Activated gamma-delta T cell (primary cell): ENCODE results near the gene TMEM201.
"Not testable (repeated sequence)": the region's sequence is repeated elsewhere in the genome, so short reads cannot be mapped to it uniquely, and the experiment has no call there.

Experiments used
- DNase-seq: peaks from one replicate; lab custom pipeline; 2025; lab: John Stamatoyannopoulos, UW
- total RNA-seq, 2 donors: gene quantifications; one replicate each; lab custom pipeline; 2026; lab: John Stamatoyannopoulos, UW

Gene TMEM201
- total RNA-seq, result 6.8 to 9.0 reads per million in 2 donors

GRCh38 chr1:9588551-9589143, at the start of gene TMEM201:
Gene TMEM201, plus strand, starts transcription at chr1:9588911. Its CDS starts 20 bp downstream, at chr1:9588931.
- peak; percentile 93 for DNase-seq

GRCh38 chr1:9539165-9539828, 49.4 kb upstream of the TMEM201 start, which contains the start of gene SLC25A33:
Gene SLC25A33, plus strand, starts transcription at chr1:9539465. Its CDS starts 227 bp downstream, at chr1:9539692.
- peak; percentile 91 for DNase-seq

GRCh38 chr1:9539829-9540550, 48.7 kb upstream of the TMEM201 start:
- peak; percentile 38 for DNase-seq

GRCh38 chr1:9542430-9542829, 46.3 kb upstream of the TMEM201 start:
- DNase-seq, result no peak

GRCh38 chr1:9544926-9545325, 43.8 kb upstream of the TMEM201 start:
- DNase-seq, result no peak

GRCh38 chr1:9549955-9550546, 38.7 kb upstream of the TMEM201 start:
- DNase-seq, result no peak

- DNase-seq, result no peak
Observed at GRCh38 chr1:9551984-9552383, 36.7 kb upstream of the TMEM201 start.

- DNase-seq, result no peak
Observed at GRCh38 chr1:9553736-9554144, 35.0 kb upstream of the TMEM201 start.

- DNase-seq, result no peak
Observed at GRCh38 chr1:9555942-9556341, 32.8 kb upstream of the TMEM201 start.

- DNase-seq, result no peak
Observed at GRCh38 chr1:9557624-9558023, 31.1 kb upstream of the TMEM201 start.

GRCh38 chr1:9558271-9558945, 30.3 kb upstream of the TMEM201 start:
- DNase-seq, result no peak

- DNase-seq, result no peak
Observed at GRCh38 chr1:9558946-9559545, 29.7 kb upstream of the TMEM201 start.

GRCh38 chr1:9559673-9560072, 29.0 kb upstream of the TMEM201 start:
- no peak for DNase-seq

- not testable (repeated sequence) for DNase-seq
Observed at GRCh38 chr1:9560090-9560489, 28.6 kb upstream of the TMEM201 start.

GRCh38 chr1:9561429-9561828, 27.3 kb upstream of the TMEM201 start:
- DNase-seq, result no peak

- no peak for DNase-seq
Observed at GRCh38 chr1:9569267-9569666, 19.4 kb upstream of the TMEM201 start.

- DNase-seq, result not testable (repeated sequence)
Observed at GRCh38 chr1:9570886-9571529, 17.7 kb upstream of the TMEM201 start.

- DNase-seq, result no peak
Observed at GRCh38 chr1:9573723-9574122, 15.0 kb upstream of the TMEM201 start.

- DNase-seq, result no peak
Observed at GRCh38 chr1:9575486-9575885, 13.2 kb upstream of the TMEM201 start.

GRCh38 chr1:9576903-9577302, 11.8 kb upstream of the TMEM201 start:
- no peak for DNase-seq

- no peak for DNase-seq
Observed at GRCh38 chr1:9577423-9577822, 11.3 kb upstream of the TMEM201 start.
